MV-4-11 (cell line): ENCODE results near the gene LRSAM1.

Source experiments
- DNase-seq: peaks from one replicate; lab custom pipeline; 2025; lab: John Stamatoyannopoulos, UW

Gene LRSAM1

GRCh38 chr9:127497656-127498290 lies 46.5 kb downstream of the LRSAM1 start:
- no peak for DNase-seq

GRCh38 chr9:127498298-127498697 lies 47.0 kb downstream of the LRSAM1 start:
- no peak for DNase-seq

GRCh38 chr9:127500399-127500798 lies 49.1 kb downstream of the LRSAM1 start:
- no peak for DNase-seq

- no peak for DNase-seq
Measured at GRCh38 chr9:127500862-127501261, 49.6 kb downstream of the LRSAM1 start.

GRCh38 chr9:127501821-127502343 lies 50.6 kb downstream of the LRSAM1 start:
- no peak for DNase-seq

GRCh38 chr9:127502706-127503378 lies 51.5 kb downstream of the LRSAM1 start:
- DNase-seq, result no peak

- no peak for DNase-seq
Measured at GRCh38 chr9:127503379-127503921, 52.1 kb downstream of the LRSAM1 start.

GRCh38 chr9:127503947-127504886 lies 52.9 kb downstream of the LRSAM1 start:
- peak; percentile 75 for DNase-seq

GRCh38 chr9:127504887-127505251 lies 53.6 kb downstream of the LRSAM1 start:
- DNase-seq, result no peak

- peak; percentile 16 for DNase-seq
Measured at GRCh38 chr9:127505396-127506116, 54.2 kb downstream of the LRSAM1 start.

GRCh38 chr9:127506117-127506813 lies 55.0 kb downstream of the LRSAM1 start:
- no peak for DNase-seq

- no peak for DNase-seq
Measured at GRCh38 chr9:127506814-127507750, 55.8 kb downstream of the LRSAM1 start.

GRCh38 chr9:127507751-127508648 lies 56.7 kb downstream of the LRSAM1 start:
- no peak for DNase-seq

GRCh38 chr9:127508901-127509260 lies 57.6 kb downstream of the LRSAM1 start:
- DNase-seq, result no peak

- DNase-seq, result no peak
Measured at GRCh38 chr9:127509261-127509954, 58.1 kb downstream of the LRSAM1 start.

GRCh38 chr9:127509955-127510299 lies 58.6 kb downstream of the LRSAM1 start:
- no peak for DNase-seq

GRCh38 chr9:127514468-127514867 lies 63.2 kb downstream of the LRSAM1 start:
- no peak for DNase-seq
